Measurements from ENCODE around the gene GAGE12H.

DNA sequence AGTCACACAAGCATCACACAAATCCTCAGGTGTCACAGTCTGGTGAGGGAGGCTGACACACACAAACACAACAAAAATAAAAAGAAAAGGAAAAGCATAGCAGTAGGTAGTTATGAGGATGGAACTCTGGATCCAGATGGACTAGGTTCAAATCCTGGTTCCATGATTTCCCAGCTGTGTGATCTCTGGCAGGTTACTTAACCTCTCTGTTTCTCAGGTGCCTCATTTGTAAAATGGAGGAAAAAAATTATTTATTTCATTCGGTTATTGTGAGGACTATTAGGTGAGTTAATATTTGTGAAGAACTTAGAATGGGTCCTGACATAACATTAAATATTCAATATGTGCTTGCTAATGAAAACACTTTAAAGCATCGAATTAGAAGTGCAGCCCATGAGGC is 38.8 kb downstream of the GAGE12H start:
- TF ChIP-seq, protein P1, sequence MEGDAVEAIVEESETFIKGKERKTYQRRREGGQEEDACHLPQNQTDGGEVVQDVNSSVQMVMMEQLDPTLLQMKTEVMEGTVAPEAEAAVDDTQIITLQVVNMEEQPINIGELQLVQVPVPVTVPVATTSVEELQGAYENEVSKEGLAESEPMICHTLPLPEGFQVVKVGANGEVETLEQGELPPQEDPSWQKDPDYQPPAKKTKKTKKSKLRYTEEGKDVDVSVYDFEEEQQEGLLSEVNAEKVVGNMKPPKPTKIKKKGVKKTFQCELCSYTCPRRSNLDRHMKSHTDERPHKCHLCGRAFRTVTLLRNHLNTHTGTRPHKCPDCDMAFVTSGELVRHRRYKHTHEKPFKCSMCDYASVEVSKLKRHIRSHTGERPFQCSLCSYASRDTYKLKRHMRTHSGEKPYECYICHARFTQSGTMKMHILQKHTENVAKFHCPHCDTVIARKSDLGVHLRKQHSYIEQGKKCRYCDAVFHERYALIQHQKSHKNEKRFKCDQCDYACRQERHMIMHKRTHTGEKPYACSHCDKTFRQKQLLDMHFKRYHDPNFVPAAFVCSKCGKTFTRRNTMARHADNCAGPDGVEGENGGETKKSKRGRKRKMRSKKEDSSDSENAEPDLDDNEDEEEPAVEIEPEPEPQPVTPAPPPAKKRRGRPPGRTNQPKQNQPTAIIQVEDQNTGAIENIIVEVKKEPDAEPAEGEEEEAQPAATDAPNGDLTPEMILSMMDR (IDR thresholded peaks at IDR 0.05), result no peak
- TF ChIP-seq POLR2A (IDR thresholded peaks at IDR 0.05), result no peak

All from lower leg skin (tissue), 3 donors.